Activated CD4-positive, alpha-beta T cell treated with anti-CD3 and anti-CD28 coated beads, Interleukin-10, Interleukin-2, amounts not matched to agents 100 ng/mL and 50 ng/mL, durations not matched to agents 16 hours and 8 hours (primary cell): Measurements from ENCODE around the gene CACNA2D4.

Experiments
- DNase-seq: peaks from one replicate; pipeline ENCODE4 v3.0.0-alpha.2; 2020

Gene CACNA2D4

DNA sequence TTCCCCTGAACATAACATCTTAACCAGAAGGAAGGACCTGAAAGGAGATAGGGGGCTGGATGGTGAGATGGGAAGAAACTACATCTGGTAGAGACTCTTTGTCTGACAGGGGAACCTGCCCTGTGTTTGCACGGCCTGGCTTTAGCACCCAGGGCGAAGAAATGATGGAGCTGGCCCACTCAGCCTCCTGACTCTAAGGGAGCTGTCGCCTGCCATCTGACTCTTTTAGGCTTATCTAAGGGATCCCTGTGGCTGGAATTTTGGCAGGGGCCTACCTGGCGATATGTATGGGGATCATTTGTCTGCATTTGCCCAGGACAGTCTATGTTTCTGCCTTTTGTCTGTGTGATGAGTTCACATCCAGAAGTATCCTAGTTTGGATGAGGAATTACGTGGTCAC is 15.6 kb upstream of the CACNA2D4 start:
- no peak for DNase-seq

DNA sequence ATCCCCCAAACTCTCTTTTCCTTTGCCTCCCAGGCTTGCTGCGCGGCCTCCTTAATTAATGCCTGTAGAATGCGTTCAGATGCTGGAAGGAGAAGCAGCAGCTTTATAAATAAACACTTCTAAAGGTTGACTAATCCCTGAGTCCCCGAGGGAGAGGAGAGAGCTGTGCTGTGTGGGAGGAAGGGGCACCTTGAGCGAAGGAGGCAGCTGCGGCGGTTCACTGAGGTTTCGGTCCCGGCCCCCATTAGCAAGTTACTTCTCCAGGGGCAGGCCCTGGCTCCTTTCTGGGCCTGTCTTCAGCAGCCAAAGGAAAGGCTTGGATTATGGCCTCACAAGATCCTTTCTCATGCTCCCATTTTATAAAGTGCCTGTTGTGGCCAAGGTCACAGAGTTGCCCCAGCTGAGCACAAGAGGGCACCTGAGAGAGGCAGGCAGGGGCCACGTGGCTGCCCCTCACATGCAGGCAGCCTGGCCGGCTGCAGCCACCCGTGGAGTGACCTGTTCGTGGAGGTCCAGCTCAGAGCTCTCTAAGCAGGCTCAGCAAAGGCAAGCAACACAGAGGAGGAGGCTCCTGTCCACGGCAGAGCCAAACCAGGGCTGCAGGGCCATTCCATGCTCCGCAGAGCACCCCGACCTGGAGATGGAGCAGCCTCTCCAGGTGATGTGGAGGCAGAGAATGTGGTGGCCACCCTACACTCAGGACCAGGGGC is 15.0 kb upstream of the CACNA2D4 start:
- DNase-seq = no peak

DNA sequence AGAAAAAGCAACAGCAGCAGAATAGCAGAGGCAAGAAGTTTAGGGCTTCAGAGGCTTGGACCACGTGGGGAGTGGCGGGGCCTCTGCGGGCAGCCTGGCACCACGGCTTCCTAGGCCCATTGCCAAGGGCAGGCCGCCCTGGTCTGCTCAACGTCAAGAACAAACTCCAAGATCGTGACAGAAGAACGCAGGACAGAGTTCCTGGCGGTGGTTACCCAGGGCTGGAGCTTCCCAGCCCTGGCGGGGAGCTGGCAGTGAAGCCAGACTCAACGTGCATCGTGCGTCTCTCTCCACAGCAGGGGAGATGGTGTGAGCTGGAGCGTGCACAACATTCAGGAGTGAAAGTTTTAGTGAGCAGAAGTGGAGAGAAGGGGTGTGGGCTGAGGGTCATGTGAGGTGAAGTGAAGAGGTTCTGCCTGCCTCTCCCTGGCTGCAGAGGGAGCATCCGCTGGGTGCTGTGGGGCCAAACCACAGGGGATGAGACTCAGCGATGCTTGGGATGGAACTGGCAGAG is 13.9 kb upstream of the CACNA2D4 start:
- no peak for DNase-seq

DNA sequence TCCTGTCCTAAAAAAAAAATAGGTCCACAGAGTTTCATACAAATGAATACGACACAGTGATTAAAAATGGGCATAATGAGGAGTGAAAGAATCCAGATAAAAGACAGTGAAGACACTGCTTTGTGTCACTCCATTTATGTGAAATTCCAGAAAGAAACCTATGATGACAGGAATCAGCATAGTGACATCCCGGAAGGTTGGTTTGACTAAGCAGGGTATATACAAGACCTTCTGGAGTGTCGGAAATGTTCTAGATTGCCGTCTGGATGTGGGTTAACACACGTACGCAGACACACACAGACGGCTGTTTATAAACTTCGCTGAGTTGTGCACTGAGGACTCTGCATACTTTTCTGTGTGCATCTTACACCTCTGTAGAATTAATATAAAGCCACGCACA is 13.2 kb upstream of the CACNA2D4 start:
- no peak for DNase-seq

DNA sequence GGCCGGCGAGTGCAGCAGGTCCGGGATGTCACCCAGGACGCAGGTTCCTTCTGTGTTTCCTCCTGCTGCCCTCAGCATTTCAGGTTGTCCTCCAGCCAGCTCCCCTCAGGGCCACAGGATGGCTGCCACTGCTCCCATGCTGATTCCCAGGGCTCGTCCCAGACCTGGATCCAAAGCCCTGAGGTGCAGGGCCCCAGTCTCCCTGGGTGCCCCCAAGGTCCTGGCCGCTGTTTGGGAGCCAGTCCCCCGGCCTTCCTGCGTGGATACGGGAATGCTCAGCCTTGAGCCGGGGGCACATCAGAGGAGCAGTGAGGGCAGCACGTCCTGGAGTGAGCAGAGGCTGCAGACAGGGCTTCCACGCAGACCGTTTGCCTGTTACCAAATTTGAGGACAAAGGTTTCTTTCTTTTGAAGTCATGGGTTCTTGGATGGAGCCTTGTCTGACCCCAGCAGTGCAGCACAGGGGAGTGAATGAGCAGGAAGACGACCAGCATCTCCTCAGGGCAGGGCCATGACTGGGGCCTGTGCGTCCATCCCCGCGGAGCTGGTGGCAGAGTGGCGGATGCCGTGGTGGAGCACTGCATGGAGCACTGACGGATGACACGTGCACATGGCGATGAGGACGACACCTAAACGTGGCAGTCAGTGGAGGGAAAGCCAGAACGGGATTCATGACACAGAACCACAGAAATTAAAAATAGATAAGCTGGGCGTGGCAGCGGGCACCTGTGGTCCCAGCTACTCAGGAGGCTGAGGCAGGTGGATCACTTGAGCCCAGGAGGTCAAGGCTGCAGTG is 12.5 kb upstream of the CACNA2D4 start:
- no peak for DNase-seq

DNA sequence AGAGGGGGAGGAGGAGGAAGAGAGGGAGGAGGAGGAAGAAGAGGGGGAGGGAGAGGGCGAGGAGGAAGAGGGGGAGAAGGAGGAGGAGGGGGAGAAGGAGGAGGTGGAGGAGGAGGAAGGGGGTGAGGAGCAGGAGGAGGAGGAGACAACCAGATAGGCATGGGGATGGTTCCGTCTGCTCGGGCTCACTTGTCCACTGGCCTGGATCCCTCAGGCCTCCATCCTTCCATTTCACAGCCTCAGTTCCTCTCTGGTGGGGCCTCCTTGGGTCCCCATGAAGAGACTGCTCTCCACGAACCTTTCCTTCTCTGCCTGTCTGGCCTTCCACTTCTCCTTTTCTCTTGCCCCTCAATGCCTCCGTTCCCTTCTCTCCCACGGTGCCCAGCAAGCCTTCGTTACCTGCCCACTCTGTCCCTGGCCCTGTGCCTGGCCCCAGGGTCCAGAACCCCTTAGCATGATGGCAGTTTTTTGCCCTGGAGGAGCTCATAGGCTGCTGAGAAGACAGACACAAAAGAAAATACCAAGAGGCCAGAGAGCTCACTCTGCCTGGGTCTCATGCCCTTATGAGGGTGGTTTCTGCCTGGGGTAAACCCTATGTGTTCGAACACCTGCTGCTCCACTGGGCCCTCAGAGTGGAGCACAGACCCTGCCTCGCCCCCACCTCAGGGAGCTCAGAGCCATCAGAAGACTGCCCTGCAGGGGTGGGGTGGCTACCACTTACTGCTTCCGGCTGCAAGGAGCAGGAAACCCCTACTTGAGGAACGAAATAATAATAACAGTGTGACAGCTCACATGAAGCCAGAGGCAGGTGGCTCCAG is 11.7 kb upstream of the CACNA2D4 start:
- no peak for DNase-seq

DNA sequence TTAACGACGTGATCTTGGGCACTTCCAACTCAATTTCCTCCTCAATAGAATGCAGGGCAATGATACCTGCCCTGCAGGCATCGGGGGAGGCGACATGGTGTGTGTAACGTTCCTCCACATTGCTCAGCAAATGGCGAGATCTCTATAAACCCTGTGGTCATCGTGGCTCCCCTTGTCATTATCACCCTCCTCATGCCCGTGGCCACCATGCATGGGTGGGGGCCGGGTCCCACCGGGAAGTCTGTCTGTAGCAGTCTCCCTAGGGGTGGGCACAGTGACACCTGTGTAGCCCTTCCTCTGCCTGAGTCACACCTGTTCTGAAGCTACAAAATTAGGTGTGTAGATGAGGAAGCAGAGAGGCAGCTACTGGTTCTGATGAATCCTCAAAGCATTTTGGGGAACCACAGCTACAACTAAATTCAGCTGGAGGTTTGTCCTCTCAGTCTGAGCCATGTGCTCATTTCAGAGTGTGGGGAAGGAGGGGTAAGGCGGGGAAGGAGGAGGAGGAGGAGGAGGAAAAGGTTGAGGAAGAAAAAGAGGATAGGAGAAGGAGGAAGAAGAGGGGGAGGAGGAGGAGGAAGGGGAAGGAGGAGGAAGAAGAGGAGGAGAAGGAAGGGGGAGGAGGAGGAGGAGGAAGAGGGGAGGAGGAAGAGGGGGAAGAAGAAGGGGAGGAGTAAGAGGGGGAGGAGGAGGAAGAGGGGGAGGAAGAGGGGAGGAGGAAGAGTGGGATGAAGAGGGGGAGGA is 11.0 kb upstream of the CACNA2D4 start:
- no peak for DNase-seq

DNA sequence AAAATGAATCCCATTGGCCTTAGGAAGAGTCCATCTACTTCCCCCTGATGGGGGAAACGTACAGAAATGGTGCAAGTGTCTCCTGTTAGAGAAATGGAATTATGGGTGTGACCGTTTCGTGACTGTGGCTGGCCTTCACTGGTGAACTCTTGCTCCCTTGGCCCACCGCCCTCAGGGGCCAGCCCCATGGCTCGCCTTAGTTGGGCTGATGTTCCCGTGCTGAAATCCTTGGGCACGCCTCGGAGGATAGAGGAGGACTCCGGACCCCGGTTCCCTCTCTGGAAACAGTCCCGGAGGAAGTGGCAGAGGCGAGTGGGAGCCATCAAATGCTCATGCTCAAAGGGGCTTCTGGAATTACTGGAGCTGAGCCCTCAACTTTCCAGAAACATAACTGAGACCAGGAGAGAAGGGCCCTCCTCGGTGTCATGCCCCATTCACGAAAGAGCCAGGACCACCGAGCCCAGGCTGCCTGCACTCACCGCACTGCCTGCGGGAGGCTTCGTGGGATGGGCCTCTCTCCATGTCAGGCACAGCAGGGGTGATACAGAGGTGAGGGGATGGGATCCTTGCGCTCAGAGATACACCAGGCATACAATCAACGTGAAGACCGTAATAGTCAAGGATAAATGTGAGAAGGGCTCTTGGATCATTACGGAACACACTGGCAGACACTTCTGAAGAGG is 10.1 kb upstream of the CACNA2D4 start:
- DNase-seq = no peak

DNA sequence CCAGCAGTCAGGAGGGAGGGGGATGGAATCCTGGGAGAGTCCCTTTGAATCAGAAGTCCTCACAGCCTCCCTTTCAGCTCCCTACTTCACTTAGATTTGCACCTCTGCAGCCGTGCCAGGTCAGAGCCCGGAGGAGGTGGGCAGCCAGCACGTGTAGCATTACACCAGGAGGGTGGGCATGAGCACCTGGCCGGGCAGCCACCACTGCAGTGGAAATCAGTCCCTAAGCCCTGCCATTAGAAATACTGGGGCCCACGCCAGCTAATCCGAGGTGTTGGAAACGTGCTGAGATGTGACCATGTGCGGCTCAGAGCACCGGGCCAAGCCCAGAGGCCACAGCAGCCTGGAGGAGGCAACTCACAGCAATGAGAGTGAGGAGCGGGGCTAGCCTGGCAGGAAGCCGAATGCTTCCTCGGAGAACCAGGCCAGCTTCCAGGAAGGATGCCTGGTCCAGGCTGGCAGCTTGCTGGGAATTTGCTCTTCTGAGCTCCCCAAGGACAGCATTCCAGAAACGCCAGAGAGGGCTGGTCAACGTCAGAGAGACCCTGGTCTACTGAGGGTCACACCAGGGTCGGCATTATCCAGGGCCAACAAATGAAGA is 9.4 kb upstream of the CACNA2D4 start:
- DNase-seq = no peak

DNA sequence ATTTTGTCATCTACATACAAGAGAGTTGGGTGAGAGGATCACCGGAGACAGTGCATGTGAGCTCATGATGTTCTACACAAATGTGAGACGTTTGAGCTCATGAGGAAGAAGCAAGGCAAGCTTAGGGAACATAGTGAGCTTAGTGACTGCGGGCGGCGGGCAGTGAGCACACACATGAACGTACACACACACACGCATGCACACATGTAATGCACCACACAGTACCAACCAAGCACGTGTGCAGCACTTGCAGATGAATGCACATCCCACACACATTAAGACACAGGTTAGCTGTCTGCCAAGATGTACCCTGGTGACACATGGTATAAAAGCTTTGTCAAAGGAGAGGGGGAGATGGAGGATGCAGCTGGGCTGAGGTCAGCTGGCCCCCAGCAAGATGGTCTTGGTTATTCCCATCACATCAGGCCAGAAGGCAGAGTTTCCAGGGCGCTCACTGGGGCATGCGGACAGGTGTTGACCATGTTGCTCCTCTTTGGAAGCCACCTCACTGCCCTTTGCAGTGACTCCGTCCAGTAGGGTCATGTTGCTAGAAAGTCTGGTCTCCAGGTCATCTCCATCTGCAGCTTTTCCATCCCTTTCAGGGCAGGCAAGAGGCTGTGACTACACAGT is 8.7 kb upstream of the CACNA2D4 start:
- DNase-seq = no peak

DNA sequence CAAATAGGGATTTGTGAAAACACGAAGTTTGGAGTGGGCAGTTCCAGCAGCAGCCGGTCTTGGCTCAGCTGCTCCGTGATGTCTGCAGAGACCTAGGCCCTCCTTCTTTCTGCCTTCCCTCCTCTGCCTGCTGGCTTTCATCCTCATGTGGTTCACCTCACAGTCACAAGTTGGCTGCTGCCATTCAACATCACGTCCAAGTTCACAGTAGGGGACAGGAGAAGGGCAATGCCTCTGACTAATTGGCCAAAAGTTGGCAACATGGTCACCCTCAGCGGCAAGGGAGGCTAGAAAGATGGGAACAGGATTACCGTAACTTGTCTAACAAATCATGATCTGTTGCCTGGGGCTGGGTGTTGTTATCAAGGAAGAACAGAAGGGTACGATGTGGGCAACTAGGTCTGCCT is 7.8 kb upstream of the CACNA2D4 start:
- DNase-seq = no peak

DNA sequence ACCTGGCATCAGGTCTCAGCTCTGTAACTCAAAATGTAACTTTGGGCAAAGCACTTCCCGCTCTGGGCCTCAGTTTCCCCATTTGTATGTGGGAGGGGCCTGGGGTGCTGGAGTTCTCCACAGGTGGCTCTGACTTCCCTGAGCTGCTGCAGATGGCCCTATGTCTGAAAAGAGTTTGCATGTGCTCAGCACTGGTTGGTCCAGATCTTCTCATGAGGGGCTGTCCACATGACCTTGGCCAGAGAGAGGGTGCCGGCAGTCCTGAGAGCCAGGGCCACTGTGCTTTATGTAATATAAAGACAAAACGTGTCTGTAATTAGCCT is 7.2 kb upstream of the CACNA2D4 start:
- no peak for DNase-seq

DNA sequence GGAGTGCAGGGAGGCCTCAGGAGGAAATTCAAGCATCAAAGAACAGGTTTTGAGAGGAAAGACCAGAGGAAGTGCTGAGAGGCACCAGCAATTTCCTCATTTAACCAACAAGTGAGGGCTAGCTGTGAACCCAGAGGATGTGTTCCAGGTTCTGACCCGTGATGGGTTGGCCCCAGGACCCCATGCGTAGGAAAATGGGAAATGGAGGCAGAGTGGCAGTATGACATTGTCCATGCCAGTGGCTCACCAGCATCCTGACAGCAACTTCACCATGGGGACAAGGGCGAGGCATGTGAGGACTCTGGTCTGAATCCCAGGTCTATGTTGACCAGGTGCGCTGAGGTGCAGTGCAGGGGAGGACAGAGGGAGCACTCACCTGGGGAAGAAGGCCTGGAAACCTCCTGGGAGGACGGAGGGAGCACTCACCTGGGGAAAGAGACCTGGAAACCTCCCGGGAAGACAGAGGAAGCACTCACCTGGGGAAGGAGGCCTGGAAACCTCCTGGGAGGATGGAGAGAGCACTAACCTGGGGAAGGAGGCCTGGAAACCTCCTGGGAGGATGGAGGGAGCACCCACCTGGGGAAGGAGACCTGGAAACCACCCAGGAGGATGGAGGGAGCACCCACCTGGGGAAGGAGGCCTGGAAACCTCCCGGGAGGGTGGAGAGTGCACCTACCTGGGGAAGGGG is 6.7 kb upstream of the CACNA2D4 start:
- DNase-seq = no peak

DNA sequence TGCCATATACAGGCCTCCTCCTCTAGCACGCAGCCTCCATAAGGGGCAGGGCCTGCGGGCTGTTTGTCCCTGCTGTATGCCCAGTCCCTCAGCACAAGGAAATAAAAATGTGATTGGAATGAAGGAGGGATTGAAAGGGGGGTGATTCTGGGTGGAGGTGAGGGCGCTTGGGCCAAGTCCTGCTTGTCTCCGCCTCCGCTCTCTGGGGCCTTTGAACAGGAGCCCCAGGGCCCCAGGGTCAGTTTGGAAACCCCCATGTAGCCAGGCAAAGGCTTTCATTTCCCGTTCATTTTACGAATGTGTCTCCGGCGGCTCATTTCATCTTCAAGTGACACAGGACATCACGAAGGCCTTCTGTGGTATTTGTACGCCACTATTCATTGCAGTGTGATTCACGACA is 4.5 kb upstream of the CACNA2D4 start:
- no peak for DNase-seq

DNA sequence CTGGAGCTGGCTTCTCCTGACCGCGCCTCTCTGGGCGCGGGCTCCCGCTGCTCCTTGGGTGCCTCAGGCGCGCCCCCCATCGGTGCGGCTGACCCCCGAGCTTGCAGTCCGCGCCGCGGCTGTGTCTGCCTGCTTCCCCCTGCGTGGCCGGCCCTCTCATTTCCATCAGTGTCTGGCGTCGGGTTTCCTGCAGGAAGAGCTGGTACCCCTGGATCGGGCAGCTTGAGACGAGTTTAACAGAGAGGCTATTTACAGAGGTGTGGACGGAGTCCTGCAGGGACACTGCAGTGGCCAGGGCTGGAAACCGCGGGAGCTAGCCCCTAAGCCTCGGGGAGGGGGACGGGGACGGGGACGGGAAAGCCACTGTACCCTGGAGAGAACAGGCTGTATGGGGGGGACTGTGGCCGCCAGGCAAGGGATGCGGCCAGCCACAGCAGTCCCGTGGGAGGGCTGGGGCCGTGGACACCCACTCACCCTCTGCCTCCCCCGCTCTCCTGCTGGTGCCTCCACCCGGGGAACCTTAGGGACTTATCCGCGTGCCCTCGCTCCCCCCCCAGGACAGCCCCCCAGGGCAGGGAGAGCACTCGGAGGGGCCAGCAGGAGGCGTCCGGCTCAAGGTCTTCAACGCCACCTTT is 3.7 kb upstream of the CACNA2D4 start:
- DNase-seq = peak; percentile 17

DNA sequence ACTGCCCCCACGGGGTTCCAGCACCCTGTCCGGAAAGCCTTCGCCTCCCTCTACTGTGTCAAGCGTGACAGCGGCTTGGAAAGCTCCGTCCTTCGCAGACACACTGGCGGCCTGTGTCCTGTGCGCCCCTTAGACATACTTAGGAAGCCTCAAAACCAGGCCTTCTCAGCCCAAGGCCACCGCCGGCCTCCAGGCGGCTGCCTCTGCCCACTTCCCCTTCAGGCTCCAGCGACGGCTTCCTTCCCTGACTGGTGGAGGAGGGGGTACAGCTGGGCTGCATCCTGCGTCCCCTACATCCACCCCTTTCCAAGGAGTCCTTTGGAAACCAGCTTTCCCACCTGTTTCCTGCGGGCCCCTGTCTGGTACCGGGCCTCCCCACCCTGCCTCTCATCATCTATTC is 2.5 kb upstream of the CACNA2D4 start:
- no peak for DNase-seq

DNA sequence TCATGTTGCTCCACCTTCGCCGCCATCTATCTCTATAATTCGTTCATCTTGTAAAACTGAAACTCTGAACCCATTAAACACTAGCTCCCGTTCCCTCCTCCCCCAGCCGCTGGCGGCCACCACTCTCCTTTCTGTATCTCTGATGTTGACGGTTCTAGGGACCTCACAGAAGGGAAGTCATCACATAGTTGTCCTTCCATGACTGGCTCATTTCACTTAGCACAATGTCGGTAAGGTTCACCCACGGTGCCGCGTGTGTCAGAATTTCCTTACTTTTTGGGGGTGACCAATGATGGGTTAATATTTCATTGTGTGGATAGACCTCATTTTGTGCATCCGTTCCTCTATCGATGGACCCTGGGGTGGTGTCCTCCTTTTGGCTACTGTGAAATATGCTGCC is 2.0 kb upstream of the CACNA2D4 start:
- DNase-seq = no peak

DNA sequence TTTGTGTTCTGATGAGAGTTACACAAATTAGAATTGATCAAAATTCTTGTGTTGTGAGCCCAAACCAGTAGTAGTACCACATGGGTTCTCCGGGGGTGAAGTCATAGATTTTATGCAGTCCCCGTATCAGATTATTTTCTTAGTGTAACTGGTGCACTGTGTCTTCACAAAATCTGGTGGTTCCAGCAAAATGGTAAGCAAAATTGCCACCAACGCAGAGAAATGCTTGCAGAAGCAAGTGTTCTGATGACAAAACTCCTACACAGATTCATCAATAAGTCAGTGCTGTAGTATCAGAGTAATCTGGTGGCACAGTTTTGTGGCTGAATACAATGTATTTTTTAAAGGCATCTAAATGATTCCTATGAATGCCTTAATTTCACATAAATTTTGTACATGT is 1.3 kb upstream of the CACNA2D4 start:
- DNase-seq = no peak

DNA sequence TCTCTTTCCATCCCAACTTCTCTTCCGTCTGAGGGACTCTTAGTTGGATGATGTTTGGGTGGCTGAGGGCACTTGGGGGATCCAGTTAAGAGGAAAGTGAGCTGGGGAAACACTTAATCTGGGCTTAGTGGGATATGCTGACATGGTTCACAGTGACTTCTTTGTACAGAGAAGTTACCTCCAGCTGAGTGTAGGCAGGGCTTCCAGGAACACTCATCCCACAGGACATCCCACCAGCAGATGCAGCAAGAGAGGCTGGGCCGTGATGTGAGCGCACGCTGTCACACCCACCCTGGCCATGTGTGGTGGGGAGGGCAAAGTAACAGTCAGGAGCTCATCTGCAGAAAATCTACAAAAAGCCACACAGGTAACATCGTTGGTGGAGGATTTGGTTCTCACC is 832 bp upstream of the CACNA2D4 start:
- no peak for DNase-seq

DNA sequence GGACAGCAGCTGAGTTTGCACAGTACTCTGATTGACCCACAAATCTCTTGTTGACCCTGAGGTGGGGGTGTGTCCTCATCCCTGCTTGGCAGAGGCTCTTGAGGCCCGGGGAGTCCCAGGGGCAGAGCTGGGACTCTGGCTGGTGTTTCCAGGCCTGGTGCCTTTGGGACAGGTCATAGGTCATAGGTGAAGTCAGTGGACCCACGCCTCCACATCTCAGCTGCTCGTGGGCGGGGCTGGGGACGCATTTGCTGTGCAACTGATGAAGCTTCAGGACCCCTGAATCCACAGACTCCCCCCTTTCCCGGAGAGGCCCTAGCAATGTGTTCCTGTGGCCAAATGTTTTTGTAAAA is 408 bp upstream of the CACNA2D4 start:
- DNase-seq = no peak
